H9 (cell line): ENCODE measurements around the gene EFCC1. TPM values are rescaled to one million over a fixed set of nuclear protein-coding genes. Genes with fewer than 3 reads are reported as not detected.

Experiments
- DNase-seq: peaks from one replicate; pipeline ENCODE4 v3.0.0-alpha.2; 2017
- H2AFZ ChIP-seq: one replicate; pipeline ENCODE4 v1.6.1; 2013; ENCODE audit warnings: mild to moderate bottlenecking, low read length, control low read depth, moderate library complexity
- H2AK5ac ChIP-seq: 2 replicates; pipeline ENCODE4 v1.6.1; 2013; ENCODE audit warnings: low read length, control low read depth, mixed read lengths; ENCODE audit not compliant: insufficient read length
- H2BK120ac ChIP-seq: one replicate; pipeline ENCODE4 v1.6.1; 2013; ENCODE audit warnings: low read depth, mild to moderate bottlenecking, low read length, control low read depth, inconsistent platforms; ENCODE audit not compliant: poor library complexity, severe bottlenecking
- H2BK12ac ChIP-seq: 2 replicates; pipeline ENCODE4 v1.6.1; 2013; ENCODE audit warnings: low read length, control low read depth, mixed read lengths, low read depth; ENCODE audit not compliant: insufficient read length
- H2BK15ac ChIP-seq: 2 replicates; pipeline ENCODE4 v1.6.1; 2013; ENCODE audit warnings: low read depth, low read length, control low read depth
- H2BK20ac ChIP-seq: one replicate; pipeline ENCODE4 v1.6.1; 2013; ENCODE audit warnings: low read depth, mild to moderate bottlenecking, low read length, control low read depth, inconsistent platforms; ENCODE audit not compliant: poor library complexity, severe bottlenecking
- H2BK5ac ChIP-seq: 2 replicates; pipeline ENCODE4 v1.6.1; 2013; ENCODE audit warnings: low read length, control low read depth, mixed read lengths; ENCODE audit not compliant: insufficient read length
- H3K14ac ChIP-seq: 2 replicates; pipeline ENCODE4 v1.6.1; 2013; ENCODE audit warnings: low read length, control low read depth; ENCODE audit not compliant: insufficient read depth
- H3K18ac ChIP-seq: 2 replicates; pipeline ENCODE4 v1.6.1; 2013; ENCODE audit warnings: low read depth, mild to moderate bottlenecking, mixed read lengths, low read length, control low read depth; ENCODE audit not compliant: insufficient read length
- H3K23ac ChIP-seq: 2 replicates; pipeline ENCODE4 v1.6.1; 2013; ENCODE audit warnings: low read length, control low read depth, mixed read lengths, low read depth; ENCODE audit not compliant: insufficient read length
- H3K23me2 ChIP-seq: 2 replicates; pipeline ENCODE4 v1.6.1; 2013; ENCODE audit warnings: low read depth, mild to moderate bottlenecking, mixed read lengths, low read length, control low read depth; ENCODE audit not compliant: insufficient read length, poor library complexity, severe bottlenecking
- H3K27ac ChIP-seq: 2 replicates; pipeline ENCODE4 v1.5.1; 2013; ENCODE audit warnings: low read length, control low read depth, mixed read lengths, low read depth; ENCODE audit not compliant: insufficient read length
- H3K27me3 ChIP-seq: 2 replicates; pipeline ENCODE4 v1.6.1; 2013; ENCODE audit warnings: low read length, control low read depth, inconsistent platforms; ENCODE audit not compliant: insufficient read depth
- H3K4ac ChIP-seq: 2 replicates; pipeline ENCODE4 v1.6.1; 2013; ENCODE audit warnings: low read depth, mild to moderate bottlenecking, control low read depth, inconsistent platforms, low read length, moderate library complexity
- H3K4me1 ChIP-seq: 2 replicates; pipeline ENCODE4 v1.6.1; 2013; ENCODE audit warnings: low read length, control low read depth, inconsistent platforms; ENCODE audit not compliant: insufficient read depth
- H3K4me2 ChIP-seq: 2 replicates; pipeline ENCODE4 v1.6.1; 2013; ENCODE audit warnings: low read length, control low read depth, mixed read lengths; ENCODE audit not compliant: insufficient read length, insufficient read depth
- H3K56ac ChIP-seq: 2 replicates; pipeline ENCODE4 v1.6.1; 2013; ENCODE audit warnings: low read depth, mild to moderate bottlenecking, mixed read lengths, low read length, control low read depth; ENCODE audit not compliant: insufficient read length
- H3K79me1 ChIP-seq: 2 replicates; pipeline ENCODE4 v1.6.1; 2013; ENCODE audit warnings: low read depth, mild to moderate bottlenecking, moderate library complexity, low read length, control low read depth, inconsistent platforms; ENCODE audit not compliant: insufficient read depth, poor library complexity, severe bottlenecking
- H3K79me2 ChIP-seq: 2 replicates; pipeline ENCODE4 v1.6.1; 2013; ENCODE audit warnings: low read length, control low read depth, inconsistent platforms; ENCODE audit not compliant: insufficient read depth
- H3K9ac ChIP-seq: 2 replicates; pipeline ENCODE4 v1.6.1; 2013; ENCODE audit warnings: low read length, control low read depth, mixed read lengths; ENCODE audit not compliant: insufficient read length; ENCODE audit errors: extremely low read depth
- H3K9me3 ChIP-seq: one replicate; pipeline ENCODE4 v1.6.1; 2013; ENCODE audit warnings: low read depth, low read length, inconsistent platforms; ENCODE audit not compliant: control insufficient read depth
- H3T11ph ChIP-seq: one replicate; pipeline ENCODE4 v1.6.1; 2013; ENCODE audit warnings: mild to moderate bottlenecking, low read length, control low read depth, inconsistent platforms
- H4K20me1 ChIP-seq: one replicate; pipeline ENCODE4 v1.6.1; 2013; ENCODE audit not compliant: control insufficient read depth, insufficient read length, insufficient read depth
- H4K5ac ChIP-seq: 2 replicates; pipeline ENCODE4 v1.6.1; 2013; ENCODE audit warnings: low read depth, mild to moderate bottlenecking, mixed read lengths, low read length, control low read depth; ENCODE audit not compliant: insufficient read length
- H4K8ac ChIP-seq: replicated peaks from 2 replicates; pipeline ENCODE4 v1.6.1; 2013; ENCODE audit warnings: low read length, control low read depth, mixed read lengths, low read depth; ENCODE audit not compliant: insufficient read length
- H4K91ac ChIP-seq: 2 replicates; pipeline ENCODE4 v1.6.1; 2013; ENCODE audit warnings: low read depth, mild to moderate bottlenecking, moderate library complexity, mixed read lengths, low read length, control low read depth; ENCODE audit not compliant: insufficient read length
- H3K27ac Mint-ChIP-seq, 3 experiments: 2 replicates in 2 of 3; 3 replicates in 1 of 3; pipeline ENCODE4 v1.8.0; 2020 to 2021; ENCODE audit warnings: mixed read lengths in 3 of 3, mild to moderate bottlenecking in 1 of 3, moderate library complexity in 1 of 3
- H3K27me3 Mint-ChIP-seq: 2 replicates; pipeline ENCODE4 v1.8.0; 2021; ENCODE audit warnings: low read depth, mild to moderate bottlenecking, moderate library complexity, mixed read lengths
- H3K36me3 Mint-ChIP-seq, 3 experiments: 2 replicates in 2 of 3; 3 replicates in 1 of 3; pipeline ENCODE4 v1.8.0; 2020 to 2021; ENCODE audit warnings: low read depth in 3 of 3, mixed read lengths in 3 of 3; ENCODE audit not compliant: insufficient read depth in 1 of 3
- H3K4me1 Mint-ChIP-seq, 2 experiments: 2 replicates each; pipeline ENCODE4 v1.8.0; 2020; ENCODE audit warnings: mixed read lengths in 2 of 2
- H3K4me3 Mint-ChIP-seq, 2 experiments: 2 replicates in 1 of 2; 3 replicates in 1 of 2; pipeline ENCODE4 v1.8.0; 2020 to 2021; ENCODE audit warnings: mild to moderate bottlenecking in 2 of 2, mixed read lengths in 2 of 2, moderate library complexity in 1 of 2
- H3K9me3 Mint-ChIP-seq, 2 experiments: 2 replicates in 1 of 2; 3 replicates in 1 of 2; pipeline ENCODE4 v1.8.0; 2020; ENCODE audit warnings: mild to moderate bottlenecking in 2 of 2, mixed read lengths in 2 of 2, moderate library complexity in 1 of 2
- CTCF ChIP-seq: fragments of 200-600 bp; sonication (generic); conservative IDR thresholded peaks from 3 replicates; pipeline ENCODE4 v1.8.0; 2021; ENCODE audit warnings: antibody characterized with exemption, mild to moderate bottlenecking
- WGBS: extraction: QIAGEN DNeasy Blood & Tissue Kit; methylation state at CpG from one replicate; pipeline ENCODE4 v1.1.7; 2013; ENCODE audit warnings: missing lambda C conversion rate, low lambda C conversion rate, mixed read lengths; ENCODE audit not compliant: insufficient read length; ENCODE audit errors: extremely low coverage; 5-methylcytosine and 5-hydroxymethylcytosine counted together
- total RNA-seq: library from RNA; stranded (reverse); gene quantifications from 2 replicates; pipeline ENCODE4 v1.2.1, GENCODE V29; 2021

The EFCC1 gene
- total RNA-seq, 1 experiment from 2014 or later: 0.09 TPM

GRCh38 chr3:129054605-129055104, 53.6 kb downstream of the EFCC1 start:
- Histone ChIP-seq H4K5ac (no peak overlapping the region), H3K79me1 (no peaks in the 10 kb centered on the region), H3K23me2 (no peaks in the 10 kb centered on the region), H2BK15ac (no peak overlapping the region), H3K14ac (no peak overlapping the region), H3K18ac (no peak overlapping the region), H3T11ph (no peak overlapping the region), H4K8ac (no peak overlapping the region), H2BK5ac (no peak overlapping the region), H2BK120ac (no peak overlapping the region), H4K20me1 (no peaks in the 10 kb centered on the region), H2AK5ac (no peak overlapping the region), H2AFZ (no peak overlapping the region), H3K4me1 (no peaks in the 10 kb centered on the region), H3K9me3 (no peaks in the 10 kb centered on the region), H3K23ac (no peak overlapping the region), H2BK12ac (no peak overlapping the region), H3K9ac (no peak overlapping the region), H3K4me2 (no peak overlapping the region), H3K27me3 (no peaks in the 10 kb centered on the region), H3K27ac (no peak overlapping the region), H2BK20ac (no peak overlapping the region), H3K4ac (no peak overlapping the region), H3K56ac (no peak overlapping the region), H3K79me2 (no peaks in the 10 kb centered on the region), H4K91ac (no peak overlapping the region)
- Mint-ChIP-seq H3K4me1 (peaks cover 4 to 6% of the 10 kb centered on the region in 2 experiments), H3K27ac (no peak overlapping the region), H3K27me3 (peaks cover 9% of the 10 kb centered on the region), H3K36me3 (no peaks in the 10 kb centered on the region), H3K9me3 (no peaks in the 10 kb centered on the region; a peak in 1 of 5 replicates), H3K4me3 (no peak overlapping the region)
- no peak for TF ChIP-seq CTCF
- WGBS: no CpG with 5 or more reads among the region's 3 CpGs
- no peak for DNase-seq
